Breast epithelium (tissue), 4 donors: ENCODE data around the gene DCK. TPM values are rescaled to one million over a fixed set of nuclear protein-coding genes. Genes with fewer than 3 reads are reported as not detected.
"Not testable (repeated sequence)": the region's sequence is repeated elsewhere in the genome, so short reads cannot be mapped to it uniquely, and the experiment has no call there.

Source experiments
- DNase-seq, 2 donors: peaks; one replicate each; pipeline ENCODE4 v3.0.0-alpha.2; 2019; ENCODE audit warnings: low spot score in 2 of 2
- H3K27ac ChIP-seq, 2 donors: fragments of 200-600 bp; sonication (generic) in 1 of 2; one replicate each; pipeline ENCODE4 v1.5.1; 2016 to 2019; ENCODE audit warnings: mild to moderate bottlenecking in 1 of 2
- H3K27me3 ChIP-seq, 2 donors: fragments of 200-600 bp; sonication (generic) in 1 of 2; one replicate each; pipeline versions ENCODE4 v1.5.1 to v1.6.0; 2017 to 2019; ENCODE audit warnings: control low read depth in 1 of 2, mild to moderate bottlenecking in 1 of 2
- H3K36me3 ChIP-seq: fragments of 200-600 bp; one replicate; pipeline ENCODE4 v1.5.1; 2019
- H3K4me1 ChIP-seq, 2 donors: fragments of 200-600 bp; sonication (generic); one replicate each; pipeline ENCODE4 v1.5.1; 2016 to 2019; ENCODE audit warnings: control low read depth in 1 of 2
- H3K4me3 ChIP-seq, 3 donors: fragments of 200-600 bp; sonication (generic); 1 replicate in 2 of 3; 2 replicates in 1 of 3; pipeline ENCODE4 v1.5.1; 2016 to 2019; ENCODE audit warnings: mild to moderate bottlenecking in 3 of 3, moderate library complexity in 2 of 3
- H3K9me3 ChIP-seq, 2 donors: fragments of 200-600 bp; sonication (generic) in 1 of 2; one replicate each; pipeline ENCODE4 v1.5.1; 2016 to 2019; ENCODE audit warnings: control low read depth in 1 of 2
- POLR2A ChIP-seq: fragments of 450-650 bp; IDR thresholded peaks from one replicate; pipeline ENCODE4 v1.6.1; 2016; ENCODE audit warnings: antibody characterized with exemption, mild to moderate bottlenecking, moderate library complexity
- POLR2AphosphoS5 ChIP-seq, 3 donors: sonication (generic); formaldehyde crosslinking; IDR thresholded peaks; one replicate each; pipeline ENCODE4 v1.6.1; 2017; ENCODE audit warnings: antibody characterized with exemption in 3 of 3
- intact Hi-C: fragments of 100-400 bp; cut with DNase I; formaldehyde crosslinking; loops from one replicate; pipeline ENCODE4 v1.15.1; 2023; ENCODE audit warnings: low total_unique reads
- total RNA-seq, 3 donors: library from RNA; depleted of rRNA; stranded (reverse); fragments of >200 nt; gene quantifications; one replicate each; pipeline ENCODE4 v1.1.0, GENCODE V29; 2016
- TF ChIP-seq, protein P1 (sequence below), 3 donors: fragments of 450-650 bp; IDR thresholded peaks; one replicate each; pipeline ENCODE4 v1.5.1; 2016 to 2017; ENCODE audit warnings: antibody characterized with exemption in 3 of 3, mild to moderate bottlenecking in 3 of 3, moderate library complexity in 3 of 3

Gene DCK
- total RNA-seq, 3 donors from 2014 or later: 11.8 to 23.0 (median 17.4) TPM

DNA sequence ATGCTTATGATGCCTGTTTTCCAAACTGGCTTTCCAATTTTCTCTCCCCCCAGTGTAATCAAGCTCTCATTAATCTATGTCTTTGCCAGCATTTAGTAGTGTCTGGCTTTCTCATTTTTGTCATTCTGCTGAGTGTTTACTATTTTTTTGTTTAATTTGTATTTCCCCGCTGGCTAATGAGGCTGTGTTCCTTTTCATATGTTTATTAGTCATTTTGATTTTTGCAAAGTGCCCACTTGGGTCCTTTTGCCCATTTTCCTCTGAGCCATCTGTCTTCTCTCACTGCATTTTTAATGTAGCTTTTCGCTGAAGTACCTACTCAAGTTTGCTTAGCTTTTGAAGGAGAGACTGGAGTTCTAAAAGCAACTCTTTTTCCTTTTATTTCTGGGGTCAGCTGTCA is 14.7 kb downstream of the DCK start:
- H3K4me1 ChIP-seq: no peaks in the 10 kb centered on the region
- H3K27ac ChIP-seq: no peak overlapping the region
- intact Hi-C loops: no loop called here
- H3K36me3 ChIP-seq: no peaks in the 10 kb centered on the region
- H3K4me3 ChIP-seq: no peak overlapping the region
- no peak for DNase-seq
- no peaks in the 10 kb centered on the region for H3K27me3 ChIP-seq
- H3K9me3 ChIP-seq: no peaks in the 10 kb centered on the region
- no peak for TF ChIP-seq POLR2A
- TF ChIP-seq, protein P1, sequence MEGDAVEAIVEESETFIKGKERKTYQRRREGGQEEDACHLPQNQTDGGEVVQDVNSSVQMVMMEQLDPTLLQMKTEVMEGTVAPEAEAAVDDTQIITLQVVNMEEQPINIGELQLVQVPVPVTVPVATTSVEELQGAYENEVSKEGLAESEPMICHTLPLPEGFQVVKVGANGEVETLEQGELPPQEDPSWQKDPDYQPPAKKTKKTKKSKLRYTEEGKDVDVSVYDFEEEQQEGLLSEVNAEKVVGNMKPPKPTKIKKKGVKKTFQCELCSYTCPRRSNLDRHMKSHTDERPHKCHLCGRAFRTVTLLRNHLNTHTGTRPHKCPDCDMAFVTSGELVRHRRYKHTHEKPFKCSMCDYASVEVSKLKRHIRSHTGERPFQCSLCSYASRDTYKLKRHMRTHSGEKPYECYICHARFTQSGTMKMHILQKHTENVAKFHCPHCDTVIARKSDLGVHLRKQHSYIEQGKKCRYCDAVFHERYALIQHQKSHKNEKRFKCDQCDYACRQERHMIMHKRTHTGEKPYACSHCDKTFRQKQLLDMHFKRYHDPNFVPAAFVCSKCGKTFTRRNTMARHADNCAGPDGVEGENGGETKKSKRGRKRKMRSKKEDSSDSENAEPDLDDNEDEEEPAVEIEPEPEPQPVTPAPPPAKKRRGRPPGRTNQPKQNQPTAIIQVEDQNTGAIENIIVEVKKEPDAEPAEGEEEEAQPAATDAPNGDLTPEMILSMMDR (IDR thresholded peaks at IDR 0.05): no peak
- no peak for TF ChIP-seq POLR2AphosphoS5 (IDR thresholded peaks at IDR 0.05)

DNA sequence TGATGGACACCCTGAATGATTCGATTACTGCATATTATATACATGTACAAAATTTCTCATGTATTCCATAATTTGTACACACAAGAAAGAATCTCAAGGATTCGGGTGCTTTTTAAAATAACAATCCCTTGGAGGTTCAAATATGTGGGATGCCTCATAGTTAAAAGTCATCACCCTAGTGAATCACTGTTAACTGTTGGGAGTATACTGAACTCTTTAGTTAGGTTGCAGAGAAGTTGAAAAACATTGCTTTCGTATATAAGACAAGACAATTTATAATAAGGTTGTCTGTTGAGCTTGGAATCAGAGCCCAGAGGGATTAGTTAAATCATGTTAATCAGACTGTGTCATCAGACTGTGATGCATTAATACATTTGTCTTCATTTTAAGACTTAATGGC is 15.6 kb downstream of the DCK start:
- no peak for DNase-seq
- intact Hi-C loops: no loop called here

DNA sequence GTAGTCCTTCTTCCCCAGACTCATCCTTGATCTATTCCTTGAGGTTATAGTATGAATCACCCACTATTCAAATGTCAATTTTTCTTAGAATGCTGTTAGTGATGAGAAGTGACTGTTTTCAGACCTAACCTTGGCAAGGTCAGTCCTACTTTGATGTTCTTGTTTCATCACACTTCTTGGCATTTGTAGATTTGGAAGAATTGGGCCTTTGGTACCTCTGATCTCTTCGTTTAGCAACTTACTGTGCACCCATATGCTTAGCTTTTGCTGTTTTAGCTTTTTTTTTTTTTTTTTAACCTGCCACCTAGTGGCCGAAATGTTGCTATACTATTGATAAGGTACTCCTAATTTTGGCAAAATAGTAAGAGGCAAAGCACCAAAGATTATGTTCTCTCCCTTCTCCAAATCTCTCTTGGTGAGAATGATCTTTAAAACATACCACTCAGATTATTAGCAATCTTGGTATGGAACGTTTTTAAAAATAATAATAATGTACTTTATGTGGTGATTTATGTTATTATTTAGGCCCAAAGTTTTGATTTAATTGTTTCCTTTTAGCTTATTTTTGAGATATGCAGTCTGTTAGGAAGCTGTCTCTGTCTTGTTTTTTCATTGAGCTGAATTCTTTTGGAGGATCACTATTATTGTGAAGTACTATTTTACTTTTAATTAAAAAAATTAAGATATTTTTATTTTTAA is 16.6 kb downstream of the DCK start:
- intact Hi-C loops: no loop called here
- H3K27ac ChIP-seq: no peak overlapping the region
- H3K36me3 ChIP-seq: no peaks in the 10 kb centered on the region
- no peak overlapping the region for H3K4me3 ChIP-seq
- no peaks in the 10 kb centered on the region for H3K4me1 ChIP-seq
- TF ChIP-seq POLR2A (no peak), POLR2AphosphoS5 (IDR thresholded peaks at IDR 0.05) (no peak)
- TF ChIP-seq, protein P1 (IDR thresholded peaks at IDR 0.05): peak; percentile 15 to 56 (median 38)
- no peaks in the 10 kb centered on the region for H3K27me3 ChIP-seq
- H3K9me3 ChIP-seq: no peaks in the 10 kb centered on the region
- no peak for DNase-seq

More for the DNA sequence above, 15.6 kb downstream of the DCK start:
- no peak for TF ChIP-seq POLR2A
- no peak for TF ChIP-seq POLR2AphosphoS5 (IDR thresholded peaks at IDR 0.05)
- TF ChIP-seq, protein P1 (IDR thresholded peaks at IDR 0.05): no peak
- Histone ChIP-seq H3K36me3 (no peaks in the 10 kb centered on the region), H3K27ac (no peak overlapping the region), H3K4me1 (no peaks in the 10 kb centered on the region), H3K27me3 (no peaks in the 10 kb centered on the region), H3K4me3 (no peak overlapping the region), H3K9me3 (no peaks in the 10 kb centered on the region)

DNA sequence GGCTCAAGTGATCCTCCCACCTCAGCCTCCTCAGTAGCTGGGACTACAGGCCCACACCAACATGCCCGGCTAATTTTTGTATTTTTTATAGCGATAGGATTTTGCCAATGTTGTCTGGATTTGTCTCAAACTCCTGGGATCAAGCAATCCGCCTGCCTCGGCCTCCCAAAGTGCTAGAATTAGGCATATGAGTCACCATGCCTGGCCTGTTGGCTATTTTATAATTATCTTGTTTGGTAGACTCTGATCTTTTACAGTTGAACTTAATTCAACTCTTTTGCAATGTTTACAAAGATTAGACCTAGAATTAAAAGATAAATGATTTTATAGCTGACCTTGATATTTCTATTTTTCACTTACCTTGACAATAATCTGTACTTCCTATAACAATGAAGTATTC is 18.0 kb downstream of the DCK start:
- intact Hi-C loops: no loop called here
- no peak for DNase-seq
- Histone ChIP-seq H3K4me1 (no peaks in the 10 kb centered on the region), H3K27me3 (no peaks in the 10 kb centered on the region), H3K9me3 (no peaks in the 10 kb centered on the region), H3K4me3 (no peak overlapping the region), H3K36me3 (no peaks in the 10 kb centered on the region), H3K27ac (no peak overlapping the region)
- TF ChIP-seq, protein P1 (IDR thresholded peaks at IDR 0.05): no peak
- TF ChIP-seq POLR2AphosphoS5 (IDR thresholded peaks at IDR 0.05): no peak
- TF ChIP-seq POLR2A: no peak

GRCh38 chr4:71017391-71017790 is 23.9 kb downstream of the DCK start:
- H3K27me3 ChIP-seq, H3K9me3 ChIP-seq, H3K4me1 ChIP-seq, H3K27ac ChIP-seq, intact Hi-C loops, DNase-seq, H3K4me3 ChIP-seq, H3K36me3 ChIP-seq: not testable (repeated sequence)
